Tibial nerve (tissue), 4 donors: ENCODE results near the gene SCN5A.

ENCODE experiments used
- CTCF ChIP-seq, 5 experiments: fragments of 200-600 bp in 3 of 5; fragments of 450-650 bp in 2 of 5; sonication (generic) in 3 of 5; IDR thresholded peaks; one replicate each; pipeline ENCODE4 v1.5.1; 2016 to 2019; ENCODE audit warnings: antibody characterized with exemption in 5 of 5, mild to moderate bottlenecking in 3 of 5, moderate library complexity in 2 of 5
- EP300 ChIP-seq, 2 donors: sonication (generic); formaldehyde crosslinking; IDR thresholded peaks; one replicate each; pipeline ENCODE4 v1.6.1; 2017; ENCODE audit warnings: antibody characterized with exemption in 2 of 2, mild to moderate bottlenecking in 1 of 2
- POLR2A ChIP-seq, 2 donors: fragments of 450-650 bp; IDR thresholded peaks; one replicate each; pipeline ENCODE4 v1.6.1; 2017; ENCODE audit warnings: antibody characterized with exemption in 2 of 2, mild to moderate bottlenecking in 2 of 2, moderate library complexity in 2 of 2

GRCh38 chr3:38616658-38617057 is 32.8 kb downstream of the SCN5A start:
- TF ChIP-seq CTCF (IDR thresholded peaks at IDR 0.05), result no peak
- no peak for TF ChIP-seq EP300 (IDR thresholded peaks at IDR 0.05)
- TF ChIP-seq POLR2A (IDR thresholded peaks at IDR 0.05), result no peak
